ENCODE results near the gene GRID2.

GRID2 gene

DNA sequence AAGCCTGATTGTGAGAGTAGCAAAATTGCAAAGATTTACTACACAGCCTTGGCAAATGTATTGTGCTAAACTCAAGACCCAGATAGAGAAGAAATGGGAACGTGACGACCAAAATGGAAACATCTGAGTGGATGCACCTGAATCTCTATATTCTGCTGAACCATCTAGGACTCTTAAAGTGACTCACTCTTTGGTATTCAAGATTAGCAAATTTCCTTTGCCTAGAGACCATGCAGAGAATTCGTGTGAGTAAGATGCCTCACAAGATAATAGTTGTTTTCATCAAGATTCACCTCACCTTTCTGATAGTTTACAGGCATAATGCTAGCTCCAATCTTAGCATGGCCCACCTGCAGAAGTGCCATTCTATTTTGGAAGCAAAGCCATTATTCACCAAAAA is 1510.4 kb downstream of the GRID2 start:
- DNase-seq (ENCODE audit: low read depth): no peak

DNA sequence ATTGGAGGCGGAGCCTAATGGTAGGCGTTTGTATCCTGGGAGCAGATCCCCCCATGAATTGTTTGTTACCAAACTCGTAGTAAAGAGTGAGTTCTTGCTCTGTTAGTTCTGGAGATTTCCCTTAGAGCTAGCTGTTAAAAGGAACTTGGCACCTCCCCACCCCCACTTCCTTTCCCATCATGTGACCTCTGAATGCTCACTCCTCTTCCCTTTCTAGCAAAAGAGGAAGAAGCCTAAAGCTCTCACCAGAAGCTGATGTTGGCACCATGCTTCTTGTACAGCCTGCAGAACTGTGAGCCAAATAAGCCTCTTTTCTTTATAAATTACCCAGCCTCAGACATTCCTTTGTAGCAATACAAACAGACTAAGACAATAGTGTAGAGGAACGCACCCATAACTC is 1511.0 kb downstream of the GRID2 start:
- no peak for DNase-seq (ENCODE audit: low read depth)
